T-helper 1 cell treated with Interleukin-12 subunit alpha and Interleukin-12 subunit beta and Interleukin-4 antibody, amounts not matched to agents 30 ng/mL and 1 ng/mL, for 36 hours (primary cell): ENCODE results near the gene POLL. TPM values are rescaled to one million over a fixed set of nuclear protein-coding genes. Genes with fewer than 3 reads are reported as not detected.
"Not testable (repeated sequence)": the region's sequence is repeated elsewhere in the genome, so short reads cannot be mapped to it uniquely, and the experiment has no call there.

Experiments
- intact Hi-C: fragments of 100-400 bp; cut with micrococcal nuclease; formaldehyde crosslinking; loops from one replicate; pipeline ENCODE4 v1.15.1; 2024
- total RNA-seq: library from RNA; stranded (reverse); gene quantifications from 2 replicates; pipeline ENCODE4 v1.2.3, GENCODE V29; 2022

Gene POLL
- 33.6 and 35.4 TPM in 2 replicates for total RNA-seq

GRCh38 chr10:101587725-101588653, at the start of gene POLL, which contains the start of gene DPCD:
Gene POLL, minus strand, starts transcription at chr10:101588257. Its CDS starts 897 bp downstream, at chr10:101587360.
Gene DPCD, plus strand, starts transcription at chr10:101588321. Its CDS starts 16 bp downstream, at chr10:101588337.
- intact Hi-C loops, result loop anchor here (1.0 kb wide), 5 partner anchors 18 to 527 kb away; partner anchors contain the start of genes ARMH3, KAZALD1 and NPM3

- intact Hi-C loops, result not testable (repeated sequence)
These were observed 45.5 kb upstream of the POLL start for GRCh38 chr10:101633510-101633909.

GRCh38 chr10:101631821-101632475, 43.9 kb upstream of the POLL start:
- intact Hi-C loops, result no loop called here

GRCh38 chr10:101630633-101630920, 42.5 kb upstream of the POLL start:
- intact Hi-C loops, result no loop called here

- intact Hi-C loops, result no loop called here
These were observed 42.0 kb upstream of the POLL start for GRCh38 chr10:101629837-101630632.

- intact Hi-C loops, result no loop called here
These were observed 37.9 kb upstream of the POLL start for GRCh38 chr10:101625821-101626412.

- intact Hi-C loops, result no loop called here
These were observed 36.6 kb upstream of the POLL start for GRCh38 chr10:101624526-101625102.

GRCh38 chr10:101623528-101623927, 35.5 kb upstream of the POLL start:
- intact Hi-C loops, result no loop called here

- intact Hi-C loops, result no loop called here
These were observed 31.9 kb upstream of the POLL start for GRCh38 chr10:101619983-101620382.

- intact Hi-C loops, result no loop called here
These were observed 30.8 kb upstream of the POLL start for GRCh38 chr10:101618871-101619270.

GRCh38 chr10:101617824-101618568, 29.9 kb upstream of the POLL start:
- intact Hi-C loops, result no loop called here

GRCh38 chr10:101617102-101617823, 29.2 kb upstream of the POLL start:
- intact Hi-C loops, result no loop called here

GRCh38 chr10:101616415-101617101, 28.5 kb upstream of the POLL start:
- intact Hi-C loops, result no loop called here

GRCh38 chr10:101615525-101616116, 27.6 kb upstream of the POLL start:
- intact Hi-C loops, result no loop called here

GRCh38 chr10:101614663-101615524, 26.8 kb upstream of the POLL start:
- intact Hi-C loops, result no loop called here

GRCh38 chr10:101613646-101614045, 25.6 kb upstream of the POLL start:
- intact Hi-C loops, result no loop called here

- intact Hi-C loops, result no loop called here
These were observed 24.8 kb upstream of the POLL start for GRCh38 chr10:101612872-101613271.

GRCh38 chr10:101612086-101612485, 24.0 kb upstream of the POLL start:
- intact Hi-C loops, result no loop called here
